H1 (cell line): ENCODE data around the gene ZNF184. TPM values are rescaled to one million over a fixed set of nuclear protein-coding genes. Genes with fewer than 3 reads are reported as not detected.

ENCODE experiments used
- ATF2 ChIP-seq: IDR thresholded peaks from 2 replicates; pipeline ENCODE4 v1.6.1; 2012; ENCODE audit warnings: low read length, inconsistent platforms
- CHD2 ChIP-seq: IDR thresholded peaks from 2 replicates; pipeline ENCODE4 v1.6.1; 2012; ENCODE audit warnings: low read length, improper control_type of control experiment
- CHD7 ChIP-seq: fragments of 300-600 bp; sonication (generic); IDR thresholded peaks from 2 replicates; pipeline ENCODE4 v1.7.1; 2012; ENCODE audit warnings: low read length, moderate library complexity, mild to moderate bottlenecking, inconsistent platforms; ENCODE audit not compliant: insufficient replicate concordance
- FOSL1 ChIP-seq: IDR thresholded peaks from 2 replicates; pipeline ENCODE4 v1.6.1; 2011; ENCODE audit warnings: mild to moderate bottlenecking, low read depth, low read length, moderate library complexity; ENCODE audit not compliant: insufficient read depth
- NANOG ChIP-seq: IDR thresholded peaks from 2 replicates; pipeline ENCODE4 v1.6.1; 2011; ENCODE audit warnings: low read length, low read depth, mild to moderate bottlenecking, inconsistent platforms; ENCODE audit not compliant: insufficient read depth, poor library complexity, severe bottlenecking
- RBBP5 ChIP-seq: IDR thresholded peaks from 2 replicates; pipeline ENCODE4 v1.7.1; 2012; ENCODE audit warnings: low read depth, mild to moderate bottlenecking, inconsistent platforms, low read length, moderate library complexity, borderline replicate concordance
- RXRA ChIP-seq: IDR thresholded peaks from 2 replicates; pipeline ENCODE4 v1.6.1; 2011; ENCODE audit warnings: low read depth, mild to moderate bottlenecking, low read length, moderate library complexity; ENCODE audit not compliant: insufficient read depth
- TBP ChIP-seq: IDR thresholded peaks from 2 replicates; pipeline ENCODE4 v1.6.1; 2011; ENCODE audit warnings: low read depth, low read length, improper control_type of control experiment
- polyA plus RNA-seq, 7 experiments: library from polyadenylated mRNA; depleted of rRNA in 3 of 7; stranded (reverse) in 5 of 7; unstranded in 2 of 7; fragments of >200 nt in 5 of 7; fragments of 200-250 nt in 2 of 7; gene quantifications; 1 replicate in 5 of 7; 2 replicates in 1 of 7; 4 replicates in 1 of 7; pipeline versions ENCODE4 v1.2.1 to v1.2.3, GENCODE V29; 2011 to 2013; ENCODE audit warnings: missing spikeins in 2 of 7, mixed read lengths in 2 of 7
- total RNA-seq: library from RNA; stranded (reverse); fragmentation: NEBNext Ultra II Directional; extraction: Animal tissue kit (Norgen Biotek cat#: 25700); gene quantifications from 2 replicates; pipeline ENCODE4 v1.2.1, GENCODE V29; 2021

Gene ZNF184
- total and polyA plus RNA-seq, 2 of the 8 experiments (the other 6 are each of a cell fraction or from before 2014, with no cell fraction given) = 1.9 to 12.3 TPM

- TF ChIP-seq CHD7 (peak; percentile 54), CHD2 (no peak), RXRA (no peak), NANOG (no peak), TBP (peak; percentile 99), RBBP5 (peak; percentile 98), ATF2 (peak; percentile 93; the same call in 1 of the 2 replicates), FOSL1 (no peak)
These were observed 22.7 kb upstream of the ZNF184 start (continued) for GRCh38 chr6:27495386-27496135.
